Stimulated activated CD4-positive, alpha-beta T cell treated with anti-CD3 and anti-CD28 coated beads, TNF-alpha, amount 100 ng/mL, for 48 hours (primary cell): ENCODE data around the gene NMT1.

Experiments used
- DNase-seq, 3 donors: peaks; one replicate each; pipeline ENCODE4 v3.0.0-alpha.2; 2020; ENCODE audit warnings: low read depth in 3 of 3

The NMT1 gene

DNA sequence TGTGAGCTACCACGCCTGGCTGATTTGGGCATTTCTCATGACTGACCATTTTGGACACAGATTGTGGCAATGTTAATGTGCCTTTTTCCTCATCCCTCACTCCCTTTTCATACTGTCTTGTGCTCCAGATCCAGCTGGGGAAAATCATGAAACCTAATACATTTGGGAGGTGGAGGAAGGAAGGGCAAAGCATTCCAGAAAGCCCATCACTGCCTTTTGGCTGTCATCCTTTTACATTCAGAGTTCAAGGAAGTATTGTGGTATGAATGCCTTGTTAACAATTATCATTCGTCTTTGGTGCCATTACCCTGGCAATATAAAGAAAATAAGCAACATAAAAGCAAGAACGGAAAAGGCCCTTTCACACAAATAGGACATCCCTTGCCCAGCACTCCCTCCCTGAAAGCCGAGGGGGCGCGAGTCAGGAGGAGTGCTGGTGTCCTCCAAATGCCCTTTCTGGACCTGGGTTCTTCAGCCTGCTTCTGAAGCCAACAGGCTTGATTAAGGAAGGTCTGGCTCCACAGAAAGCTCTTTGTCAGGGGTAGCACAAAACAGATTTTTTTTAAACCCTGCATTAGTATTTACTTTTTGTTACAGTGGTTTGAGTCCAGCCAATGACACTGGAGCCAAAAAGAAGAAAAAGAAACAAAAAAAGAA lies 20.1 kb downstream of the NMT1 start:
- DNase-seq: no peak

DNA sequence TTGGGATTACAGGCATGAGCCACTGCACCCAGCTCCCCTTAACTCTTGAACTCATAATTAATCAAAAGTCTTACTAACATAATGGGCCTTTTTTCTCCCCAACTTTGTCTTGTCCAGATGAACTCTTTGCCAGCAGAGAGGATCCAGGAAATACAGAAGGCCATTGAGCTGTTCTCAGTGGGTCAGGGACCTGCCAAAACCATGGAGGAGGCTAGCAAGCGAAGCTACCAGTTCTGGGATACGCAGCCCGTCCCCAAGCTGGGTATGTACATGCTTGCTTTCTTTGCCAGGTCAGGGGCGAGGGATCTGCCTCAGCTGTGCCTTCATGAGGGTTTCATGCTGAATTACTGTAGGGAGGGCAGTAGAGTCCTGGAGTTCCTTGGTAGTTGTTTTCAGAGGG lies 25.3 kb downstream of the NMT1 start:
- DNase-seq: no peak

DNA sequence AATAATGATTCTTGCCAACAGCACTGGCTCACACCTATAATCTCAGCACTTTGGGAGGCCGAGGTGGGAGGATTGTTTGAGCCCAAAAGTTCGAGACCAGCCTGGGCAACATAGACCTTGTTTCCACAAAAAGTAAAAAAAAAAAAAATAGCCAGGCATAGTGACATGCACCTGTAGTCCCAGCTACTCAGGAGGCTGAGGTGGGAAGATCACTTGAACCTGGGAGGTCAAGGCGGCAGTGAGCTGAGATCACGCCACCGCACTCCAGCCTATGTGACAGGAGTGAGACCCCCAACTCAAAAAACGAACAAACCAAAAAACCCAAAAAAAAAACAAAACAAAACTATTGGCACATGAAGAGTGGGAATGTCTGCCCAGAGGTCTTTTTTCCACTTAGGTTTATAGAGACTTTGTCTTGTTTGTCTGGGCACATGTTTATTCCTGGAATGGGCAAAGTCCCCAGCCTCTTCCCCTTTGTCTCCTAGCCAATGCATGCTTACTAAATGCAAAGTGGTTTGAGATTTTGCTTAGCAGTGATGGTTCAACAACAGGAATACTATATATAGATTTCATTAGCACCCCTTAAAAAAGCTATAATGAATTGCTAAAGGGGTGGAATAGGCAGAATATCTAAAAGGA lies 25.9 kb downstream of the NMT1 start:
- DNase-seq: no peak

DNA sequence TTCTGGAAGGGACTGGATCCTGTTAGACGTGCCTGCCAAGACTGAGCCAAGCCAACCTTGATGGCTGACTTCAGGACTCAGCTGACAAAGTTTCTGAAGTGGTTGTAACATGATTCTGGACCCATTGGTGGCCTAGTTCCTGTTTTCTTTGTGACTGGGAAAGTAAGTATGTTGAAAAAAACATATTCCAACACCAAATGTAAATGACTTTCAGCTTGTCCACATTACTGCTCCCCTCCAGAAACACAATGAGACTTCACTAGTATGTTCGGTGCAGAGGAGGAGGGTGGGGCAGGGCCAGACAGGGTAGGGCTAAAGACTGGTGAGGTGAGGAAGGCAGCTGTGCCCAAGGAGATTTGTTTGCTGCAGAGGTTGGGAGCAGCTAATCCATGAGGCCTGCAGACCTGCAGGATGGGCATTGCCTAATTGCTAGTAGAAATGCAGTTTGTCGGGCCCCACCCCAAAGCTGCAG lies 26.4 kb downstream of the NMT1 start:
- DNase-seq: no peak

DNA sequence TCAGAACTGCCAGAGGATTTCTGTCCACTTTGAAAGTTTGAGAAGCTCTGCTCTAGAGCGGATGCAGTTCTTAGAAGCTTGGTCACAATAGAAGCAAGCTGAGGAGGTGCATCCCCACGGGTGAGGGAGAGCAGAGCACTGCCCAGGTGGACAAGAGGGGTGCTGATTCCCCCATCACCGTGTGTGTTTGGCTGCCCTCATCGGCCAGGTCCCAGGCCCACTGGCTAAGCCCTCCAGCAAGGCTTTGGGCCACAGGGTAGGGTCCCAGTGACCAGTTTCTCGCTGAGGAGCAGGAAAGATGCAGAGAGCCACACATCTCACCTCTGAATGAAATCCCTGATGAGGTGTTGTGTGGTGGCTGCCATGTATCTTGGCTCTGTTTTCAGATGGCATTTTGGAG lies 26.9 kb downstream of the NMT1 start:
- no peak for DNase-seq

DNA sequence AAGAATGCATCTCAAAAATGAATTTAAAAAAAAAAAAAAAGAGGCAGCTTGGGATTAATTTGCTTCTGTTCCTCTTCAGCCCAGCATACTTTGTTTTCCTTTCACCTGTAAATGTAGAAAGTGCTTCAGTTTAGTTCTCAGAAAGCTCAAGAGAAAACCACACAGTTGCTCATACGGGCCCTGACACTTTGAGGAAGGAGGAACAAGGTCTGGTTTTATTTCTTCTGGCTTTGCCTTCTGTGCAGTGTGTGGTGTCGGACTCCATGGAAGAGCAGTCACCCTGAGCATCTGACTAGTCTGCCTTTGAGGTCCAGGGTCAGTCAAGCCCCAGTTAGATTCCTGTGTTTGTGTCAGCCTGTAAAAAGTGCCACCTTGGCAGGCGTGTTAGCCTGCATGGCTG lies 27.6 kb downstream of the NMT1 start:
- no peak for DNase-seq

DNA sequence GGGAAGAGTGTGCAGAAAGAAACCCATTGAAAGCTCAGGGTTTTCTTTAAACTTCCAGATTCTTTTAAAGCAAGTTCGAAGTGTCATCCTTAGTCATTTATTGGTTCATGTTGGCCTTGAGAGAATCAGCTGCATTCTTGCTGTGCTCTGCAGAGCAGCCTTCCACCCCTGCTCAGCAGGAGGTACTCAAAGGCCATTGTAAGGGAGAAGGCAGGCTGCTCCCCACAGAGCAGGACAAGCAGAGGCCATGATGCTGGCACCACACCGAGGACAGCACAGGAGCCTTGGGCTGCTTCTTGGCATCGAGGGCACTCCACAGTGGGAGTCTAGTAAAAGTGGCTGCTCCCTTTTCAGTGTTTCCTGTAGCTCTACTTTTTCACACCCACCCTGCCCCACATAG lies 29.6 kb downstream of the NMT1 start:
- DNase-seq: no peak

DNA sequence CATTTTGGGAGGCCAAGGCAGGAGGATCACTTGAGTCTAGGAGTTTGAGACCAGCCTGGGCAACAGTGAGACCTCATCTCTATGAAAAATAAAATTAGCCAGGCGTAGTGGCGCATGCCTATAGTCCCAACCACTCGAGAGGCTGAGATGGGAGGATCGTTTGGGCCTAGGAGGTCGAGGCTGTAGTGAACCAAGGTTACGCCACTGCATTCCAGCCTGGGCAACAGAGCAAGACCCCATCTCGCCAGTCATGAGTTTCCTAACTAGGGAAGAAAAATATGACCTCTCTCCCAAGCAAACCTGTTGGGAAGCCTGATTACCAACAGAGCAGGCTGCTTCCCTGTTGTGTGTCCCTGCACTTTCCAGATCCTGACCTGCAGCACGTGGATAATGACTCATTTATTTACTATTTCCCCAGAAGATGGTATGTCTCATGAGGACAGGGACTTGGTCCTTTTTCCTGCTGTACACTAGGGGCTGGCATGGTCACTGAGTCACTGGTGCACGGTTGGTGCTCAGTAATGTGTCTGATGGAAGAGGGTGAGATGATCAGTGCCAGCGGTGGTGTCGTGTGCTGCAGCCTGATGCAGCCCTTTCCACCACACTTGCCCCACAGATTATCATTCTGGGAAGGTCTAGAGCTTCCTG lies 30.8 kb downstream of the NMT1 start:
- DNase-seq: no peak

DNA sequence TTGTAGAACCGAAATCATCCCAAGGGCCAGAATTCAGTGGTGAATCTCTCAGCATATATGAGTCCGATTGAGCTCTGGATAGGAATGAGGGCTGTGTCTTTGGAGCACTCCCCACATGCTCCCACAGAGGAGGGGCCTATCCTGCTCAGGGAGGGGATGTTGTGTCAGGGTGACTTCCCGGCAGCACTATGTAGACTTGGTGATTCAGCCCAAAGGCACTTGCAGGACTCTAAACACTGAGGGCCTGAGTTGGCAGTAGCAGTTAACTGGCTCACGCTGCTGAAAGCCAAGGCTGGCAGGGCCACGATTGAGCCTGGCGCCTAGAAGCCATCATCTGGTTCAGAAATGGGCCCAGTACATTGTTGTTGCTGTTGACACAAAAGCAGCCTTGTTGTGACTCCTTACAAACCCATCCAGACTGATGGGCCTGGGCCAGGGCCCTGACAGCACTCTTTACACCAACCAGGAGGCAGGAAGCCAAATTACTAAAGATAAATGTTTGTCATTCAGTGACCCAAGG lies 31.9 kb downstream of the NMT1 start:
- no peak for DNase-seq

DNA sequence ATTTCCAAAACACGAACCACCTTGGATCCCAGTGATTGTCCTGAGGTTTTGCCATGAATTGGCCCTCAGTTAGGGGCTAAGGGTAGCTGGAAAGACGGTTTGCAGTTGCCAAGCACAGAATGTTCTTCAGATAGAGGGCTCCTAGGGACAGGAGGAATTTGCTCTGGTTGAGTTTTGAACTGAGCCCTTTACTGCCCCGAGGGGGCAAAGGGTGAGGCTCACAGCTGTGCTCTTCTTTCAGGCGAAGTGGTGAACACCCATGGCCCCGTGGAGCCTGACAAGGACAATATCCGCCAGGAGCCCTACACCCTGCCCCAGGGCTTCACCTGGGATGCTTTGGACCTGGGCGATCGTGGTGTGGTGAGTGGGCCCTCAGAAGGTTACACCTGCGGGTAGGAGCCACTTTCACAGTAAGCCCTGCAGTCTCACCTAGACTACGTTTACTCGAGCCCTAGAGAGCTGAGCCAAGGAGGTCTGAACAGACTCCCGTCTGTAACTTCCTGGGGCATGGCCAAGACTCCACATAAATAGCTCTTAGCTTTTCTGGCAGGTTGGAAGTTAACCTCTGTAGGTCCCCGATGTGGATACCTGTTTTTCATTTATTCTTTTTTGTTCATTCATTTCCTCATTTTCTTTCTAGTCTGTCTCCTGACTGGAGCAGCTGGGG lies 32.5 kb downstream of the NMT1 start:
- no peak for DNase-seq

DNA sequence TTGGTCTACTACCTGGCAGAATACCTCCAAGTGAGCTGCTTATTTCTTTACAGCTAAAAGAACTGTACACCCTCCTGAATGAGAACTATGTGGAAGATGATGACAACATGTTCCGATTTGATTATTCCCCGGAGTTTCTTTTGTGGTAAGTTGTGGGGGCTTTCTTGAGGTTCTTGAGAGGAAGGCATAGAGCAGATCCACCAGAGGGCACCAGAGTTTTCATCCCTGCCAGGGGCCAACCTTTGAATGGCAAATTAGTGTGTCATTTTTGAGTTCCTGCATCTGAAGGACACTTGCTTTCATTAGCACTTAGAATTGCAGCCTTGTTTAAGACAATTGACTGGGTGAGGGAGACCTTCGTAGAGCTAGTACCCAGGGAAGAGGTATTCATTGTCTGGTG lies 35.0 kb downstream of the NMT1 start:
- no peak for DNase-seq

DNA sequence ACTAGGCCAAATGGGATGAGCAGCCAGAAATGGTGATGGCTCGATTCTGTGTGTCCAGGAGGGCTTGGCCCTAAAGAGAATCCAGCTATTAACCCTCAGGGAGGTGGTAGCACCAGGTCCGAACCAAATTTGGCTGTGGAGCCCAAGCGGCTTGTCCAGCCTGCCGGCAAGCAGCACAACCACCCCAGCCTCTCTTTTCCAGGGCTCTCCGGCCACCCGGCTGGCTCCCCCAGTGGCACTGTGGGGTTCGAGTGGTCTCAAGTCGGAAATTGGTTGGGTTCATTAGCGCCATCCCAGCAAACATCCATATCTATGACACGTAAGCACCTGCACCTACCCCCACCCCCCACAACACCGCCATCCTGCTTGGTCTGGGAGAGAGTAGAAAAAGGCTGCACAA lies 35.8 kb downstream of the NMT1 start:
- no peak for DNase-seq

DNA sequence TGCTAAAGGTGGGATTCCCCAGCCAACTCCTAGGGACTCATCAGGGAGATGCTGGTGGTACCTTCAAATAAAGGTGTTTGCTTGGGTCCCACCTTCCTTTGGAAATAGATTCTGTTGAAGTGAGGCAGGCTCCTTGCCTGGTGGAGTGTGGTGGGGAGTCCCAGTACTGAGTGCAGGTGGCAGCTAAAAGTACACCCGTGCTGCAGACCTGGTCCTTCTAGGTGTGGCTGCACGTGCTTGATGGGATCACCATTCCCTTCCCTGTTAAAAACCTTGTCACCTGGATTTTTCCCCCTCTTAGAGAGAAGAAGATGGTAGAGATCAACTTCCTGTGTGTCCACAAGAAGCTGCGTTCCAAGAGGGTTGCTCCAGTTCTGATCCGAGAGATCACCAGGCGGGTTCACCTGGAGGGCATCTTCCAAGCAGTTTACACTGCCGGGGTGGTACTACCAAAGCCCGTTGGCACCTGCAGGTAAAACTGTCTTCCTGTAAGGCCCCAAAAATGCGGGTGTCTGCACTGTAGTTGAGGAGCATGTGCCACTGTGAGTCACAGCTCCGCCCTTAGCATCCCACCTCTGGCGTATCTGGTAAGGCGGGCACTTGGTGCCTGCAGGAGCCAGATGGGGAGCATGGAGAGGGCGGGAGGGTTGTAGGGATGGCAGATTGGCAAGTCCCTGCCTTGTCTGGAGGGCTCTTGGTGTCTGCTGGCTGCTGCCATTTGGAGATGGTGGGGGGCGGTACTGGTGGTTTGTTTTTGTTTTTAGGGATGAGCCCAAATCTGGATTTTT lies 37.2 kb downstream of the NMT1 start:
- DNase-seq: no peak

DNA sequence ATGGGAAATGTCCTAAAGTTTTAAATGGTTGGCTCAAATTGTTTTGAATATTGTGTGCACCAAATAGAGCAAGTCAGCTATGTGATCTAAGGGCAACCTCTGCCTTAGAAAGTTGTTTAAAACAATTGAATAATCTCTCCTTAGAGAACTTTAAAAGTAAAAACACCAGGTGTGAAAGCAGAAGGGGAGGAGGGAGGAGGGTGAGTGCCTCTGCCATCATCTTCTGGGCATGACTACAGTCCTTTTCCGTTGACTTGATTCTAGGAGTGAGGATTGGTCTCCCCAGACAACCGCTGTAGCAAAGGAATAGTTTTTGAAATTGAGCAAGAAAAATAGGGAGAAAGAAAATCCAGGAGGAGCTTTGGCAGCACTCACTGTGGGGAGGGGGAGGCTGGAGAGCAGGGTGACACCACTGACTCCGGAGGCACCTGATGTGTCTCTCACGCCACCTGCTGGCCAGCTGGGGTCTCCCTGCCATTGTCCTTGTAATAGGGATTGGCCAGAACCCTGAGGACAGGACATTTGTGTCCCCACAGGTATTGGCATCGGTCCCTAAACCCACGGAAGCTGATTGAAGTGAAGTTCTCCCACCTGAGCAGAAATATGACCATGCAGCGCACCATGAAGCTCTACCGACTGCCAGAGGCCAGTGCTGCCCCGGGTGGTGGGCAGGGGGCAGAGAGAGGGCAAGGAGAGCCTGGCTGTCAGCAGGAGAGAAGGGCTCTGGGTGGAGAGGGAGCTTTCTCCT lies 37.9 kb downstream of the NMT1 start:
- DNase-seq: peak; percentile 46 to 75 (median 65)

DNA sequence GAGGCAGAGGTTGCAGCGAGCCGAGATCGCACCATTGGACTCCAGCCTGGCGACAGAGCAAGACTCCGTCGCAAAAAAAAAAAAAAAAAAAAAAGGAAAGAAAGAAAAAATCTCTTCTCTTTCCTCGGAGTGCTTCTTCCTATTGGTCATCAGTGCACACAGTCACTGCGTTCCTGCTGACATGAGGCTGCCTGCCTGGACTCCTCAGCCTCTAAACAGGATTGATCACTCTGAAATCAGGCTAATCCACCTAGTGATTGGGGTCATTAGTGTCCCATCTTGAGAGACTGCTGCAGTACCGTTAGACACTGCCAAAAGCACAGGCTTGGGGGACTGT lies 40.4 kb downstream of the NMT1 start:
- no peak for DNase-seq

DNA sequence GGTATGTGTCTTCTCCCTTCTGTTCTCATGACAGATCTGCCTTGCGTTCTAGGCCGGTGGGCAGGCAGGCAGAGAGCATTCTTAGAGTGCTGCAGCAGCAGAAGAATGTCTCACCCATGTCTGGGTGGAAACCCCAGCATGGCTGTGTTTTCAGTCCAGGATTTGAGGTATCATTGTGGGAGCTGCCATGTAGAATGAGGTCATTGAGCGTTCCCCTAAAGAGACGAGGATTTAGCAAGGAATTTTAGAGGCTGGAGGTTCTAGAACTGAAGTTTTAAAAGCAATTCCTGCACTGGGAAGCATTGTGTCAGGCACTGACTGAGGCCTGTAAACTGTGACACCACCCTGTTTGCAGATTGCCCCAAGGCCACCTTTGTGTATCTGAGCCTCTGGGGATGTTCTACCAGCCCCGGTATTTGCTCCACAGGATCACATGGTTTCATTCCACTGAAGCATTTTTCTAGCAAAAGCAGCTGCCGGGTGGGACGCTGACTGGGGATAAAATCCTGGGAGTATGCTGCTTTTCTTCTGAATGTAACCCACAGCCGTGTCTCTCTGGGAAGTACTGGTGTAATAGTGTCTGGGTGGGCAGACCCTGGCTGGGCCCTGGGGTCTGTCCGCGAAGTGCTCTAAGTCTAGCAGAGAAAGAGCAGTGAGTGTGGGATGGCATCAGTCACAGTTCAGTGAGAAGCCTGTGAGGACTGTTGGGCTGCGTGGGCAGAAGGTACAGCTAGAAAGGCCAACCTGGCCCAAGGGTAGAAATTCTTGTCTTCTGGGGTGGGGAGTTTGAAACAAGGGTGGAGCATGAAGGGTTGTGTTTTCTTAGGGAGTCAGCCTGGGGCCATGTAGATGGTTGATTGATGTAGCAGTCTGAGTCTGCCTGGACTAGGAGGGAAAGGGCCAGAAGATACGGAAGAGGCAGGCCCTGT lies 41.0 kb downstream of the NMT1 start:
- no peak for DNase-seq

DNA sequence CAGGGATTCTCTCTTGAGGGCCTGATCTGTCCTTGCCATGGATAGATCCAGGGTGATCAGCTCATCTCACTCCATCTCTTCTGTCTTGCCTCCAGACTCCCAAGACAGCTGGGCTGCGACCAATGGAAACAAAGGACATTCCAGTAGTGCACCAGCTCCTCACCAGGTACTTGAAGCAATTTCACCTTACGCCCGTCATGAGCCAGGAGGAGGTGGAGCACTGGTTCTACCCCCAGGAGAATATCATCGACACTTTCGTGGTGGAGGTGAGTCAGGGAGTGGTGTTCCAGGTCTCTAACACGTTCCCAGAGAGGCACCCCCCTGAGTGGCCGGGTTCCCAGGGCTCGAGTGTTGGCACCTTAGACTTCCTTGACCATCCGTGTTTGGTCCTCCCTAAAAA lies 41.7 kb downstream of the NMT1 start:
- no peak for DNase-seq

DNA sequence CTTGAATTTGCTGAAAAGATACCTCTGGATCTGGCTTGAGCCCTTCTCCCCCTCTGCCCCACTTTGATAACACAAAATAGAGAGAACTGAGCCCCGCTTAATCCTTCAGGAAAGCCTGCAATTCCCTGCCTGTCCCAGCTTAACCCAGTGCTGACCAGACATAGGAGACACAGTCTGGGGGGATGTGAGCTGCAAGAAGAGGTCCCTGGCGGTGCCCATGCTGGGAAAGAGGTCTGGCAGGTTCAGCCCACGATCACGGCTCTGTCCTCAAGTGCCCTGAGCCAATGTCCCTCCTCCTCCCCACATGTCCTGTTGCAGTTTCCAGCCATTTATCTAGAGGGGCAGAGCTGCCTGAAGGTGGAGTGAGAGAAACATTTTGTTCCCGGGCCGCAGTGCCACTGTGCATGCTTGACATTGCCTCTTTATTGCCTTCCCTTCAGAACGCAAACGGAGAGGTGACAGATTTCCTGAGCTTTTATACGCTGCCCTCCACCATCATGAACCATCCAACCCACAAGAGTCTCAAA lies 42.2 kb downstream of the NMT1 start:
- DNase-seq: no peak

DNA sequence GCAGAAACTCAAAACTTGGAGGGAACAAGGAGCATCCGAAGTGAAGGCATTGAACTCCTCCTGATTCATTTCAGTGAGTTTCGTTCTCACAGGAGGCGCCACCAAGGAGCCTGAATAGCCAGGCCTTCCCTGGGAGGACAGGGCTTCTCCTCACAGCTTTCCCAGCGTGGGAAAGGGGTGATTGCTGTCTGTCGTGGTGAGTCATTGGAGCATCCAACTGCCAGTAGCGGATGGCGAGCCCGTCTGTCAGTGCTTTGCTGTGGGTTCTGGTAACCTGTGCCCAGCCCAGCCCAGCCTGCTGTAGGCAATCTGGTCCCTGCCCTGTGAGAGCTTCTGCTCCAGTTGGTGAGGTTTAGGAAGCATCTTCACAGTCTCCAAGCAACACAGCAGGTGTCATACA lies 42.9 kb downstream of the NMT1 start:
- DNase-seq: no peak

DNA sequence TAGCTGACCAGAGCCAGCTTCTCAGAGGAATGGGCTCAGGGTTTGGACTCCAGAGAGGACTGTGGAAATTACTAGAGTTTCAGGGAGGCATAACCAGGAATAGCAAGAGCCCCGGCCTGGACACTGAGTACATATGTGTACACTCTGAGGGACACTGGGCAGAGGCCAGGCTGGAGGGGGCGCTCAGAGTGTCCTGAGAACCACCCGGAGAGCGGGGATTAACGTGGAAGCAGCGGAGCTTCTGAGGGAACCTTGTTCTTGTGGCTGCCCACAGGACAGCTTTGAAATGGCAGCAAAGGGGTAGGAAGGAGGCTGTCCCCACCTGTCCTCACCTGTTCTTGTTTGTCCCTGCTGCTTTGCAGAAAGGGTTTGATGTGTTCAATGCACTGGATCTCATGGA lies 43.4 kb downstream of the NMT1 start:
- no peak for DNase-seq
